NCI-H524 (cell line): ENCODE measurements around the gene C12orf75.
"Not testable (repeated sequence)": the region's sequence is repeated elsewhere in the genome, so short reads cannot be mapped to it uniquely, and the experiment has no call there.

Experiments used
- DNase-seq, 2 experiments: peaks; one replicate each; lab custom pipeline; 2025; lab: John Stamatoyannopoulos, UW

C12orf75 gene

GRCh38 chr12:105330283-105330930 is at the start of gene C12orf75:
Gene C12orf75, plus strand, starts transcription at chr12:105330691. Its CDS starts 201 bp downstream, at chr12:105330892.
- DNase-seq, result peak; percentile 72 to 79

DNA sequence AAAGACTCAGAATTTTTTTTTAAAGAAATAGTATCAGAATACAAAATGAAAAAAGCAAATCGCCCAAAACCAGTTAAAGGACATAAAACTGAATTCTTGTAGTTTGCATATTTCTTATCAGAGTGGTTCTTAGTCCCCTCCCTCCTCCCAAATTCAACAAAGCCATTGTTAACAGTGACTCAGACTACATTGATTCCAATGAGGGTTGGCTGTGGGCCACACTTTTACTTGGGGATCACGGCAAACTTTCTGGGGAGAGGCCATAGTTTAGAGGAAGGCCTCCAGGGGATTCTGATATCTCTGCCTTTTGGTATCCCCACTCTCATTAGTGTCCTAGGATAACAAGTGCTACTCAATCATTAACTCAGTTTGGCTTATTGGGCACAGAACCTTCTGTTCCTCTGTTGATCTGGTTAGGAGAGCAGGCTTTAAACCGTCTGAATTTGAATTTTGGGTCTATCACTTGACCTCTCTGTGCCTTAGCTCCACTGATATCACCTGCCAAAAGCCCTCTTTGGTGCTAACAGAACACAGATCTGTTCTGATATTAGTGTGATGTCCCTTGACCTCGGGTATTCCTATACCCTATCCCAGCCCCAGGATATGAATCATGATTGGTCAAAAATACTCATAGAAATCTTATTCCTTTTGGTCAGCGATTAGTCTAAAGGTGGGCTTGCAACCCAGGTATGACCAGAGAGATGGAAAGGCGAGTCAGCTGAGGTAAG is 49.4 kb upstream of the C12orf75 start:
- DNase-seq, result no peak

DNA sequence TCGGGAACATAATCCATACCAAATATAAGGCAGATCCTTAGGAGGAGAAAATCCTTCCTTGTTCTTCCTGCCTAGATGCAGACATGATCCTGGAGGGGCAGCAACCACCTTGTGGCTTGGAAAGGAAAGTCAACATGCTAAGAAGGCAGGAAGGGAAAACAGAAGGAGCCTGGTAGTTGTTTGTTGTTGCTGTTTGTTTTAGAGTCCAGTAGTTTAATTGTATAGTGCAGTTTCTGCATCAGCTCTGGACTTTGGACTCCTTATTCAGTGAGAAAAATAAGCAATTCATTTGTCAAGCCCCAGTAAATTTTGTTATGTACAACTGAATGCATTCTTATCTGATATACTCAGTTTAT is 48.8 kb upstream of the C12orf75 start:
- no peak for DNase-seq

- DNase-seq, result no peak
Observed at GRCh38 chr12:105285378-105285777, 45.1 kb upstream of the C12orf75 start.

GRCh38 chr12:105287408-105287807 is 43.1 kb upstream of the C12orf75 start:
- no peak for DNase-seq

DNA sequence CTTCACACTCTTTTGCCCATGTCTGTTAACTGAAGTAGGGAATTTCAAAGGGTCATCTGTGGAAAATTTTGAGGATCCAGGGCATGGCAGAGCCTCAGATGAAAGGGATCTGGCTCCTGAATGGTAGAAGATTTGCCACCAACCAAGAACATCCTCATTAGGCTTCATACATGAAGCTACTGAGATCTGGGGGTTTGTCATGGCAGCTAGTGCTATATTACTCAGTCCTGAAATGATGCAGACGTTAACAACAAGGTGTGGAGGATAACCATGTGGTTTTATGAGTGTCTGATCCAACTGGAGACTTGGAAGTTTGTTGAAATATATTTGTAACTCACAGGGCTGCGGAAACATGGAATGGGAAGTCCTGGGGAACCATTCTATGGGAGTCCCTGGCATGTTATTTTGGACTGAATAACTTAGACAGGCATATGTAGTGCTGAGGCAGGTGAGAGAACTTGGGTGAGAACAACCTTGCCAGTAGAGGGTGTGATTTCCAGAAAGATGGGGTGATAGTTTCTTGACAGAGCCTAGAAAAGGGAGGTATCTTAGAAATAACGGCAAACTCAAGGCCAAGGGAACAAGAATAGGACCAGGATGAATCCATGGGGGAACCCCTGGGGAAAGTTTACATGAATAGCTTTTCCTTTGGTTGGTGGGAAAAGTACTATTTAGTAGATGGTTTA is 42.0 kb upstream of the C12orf75 start:
- no peak for DNase-seq

DNA sequence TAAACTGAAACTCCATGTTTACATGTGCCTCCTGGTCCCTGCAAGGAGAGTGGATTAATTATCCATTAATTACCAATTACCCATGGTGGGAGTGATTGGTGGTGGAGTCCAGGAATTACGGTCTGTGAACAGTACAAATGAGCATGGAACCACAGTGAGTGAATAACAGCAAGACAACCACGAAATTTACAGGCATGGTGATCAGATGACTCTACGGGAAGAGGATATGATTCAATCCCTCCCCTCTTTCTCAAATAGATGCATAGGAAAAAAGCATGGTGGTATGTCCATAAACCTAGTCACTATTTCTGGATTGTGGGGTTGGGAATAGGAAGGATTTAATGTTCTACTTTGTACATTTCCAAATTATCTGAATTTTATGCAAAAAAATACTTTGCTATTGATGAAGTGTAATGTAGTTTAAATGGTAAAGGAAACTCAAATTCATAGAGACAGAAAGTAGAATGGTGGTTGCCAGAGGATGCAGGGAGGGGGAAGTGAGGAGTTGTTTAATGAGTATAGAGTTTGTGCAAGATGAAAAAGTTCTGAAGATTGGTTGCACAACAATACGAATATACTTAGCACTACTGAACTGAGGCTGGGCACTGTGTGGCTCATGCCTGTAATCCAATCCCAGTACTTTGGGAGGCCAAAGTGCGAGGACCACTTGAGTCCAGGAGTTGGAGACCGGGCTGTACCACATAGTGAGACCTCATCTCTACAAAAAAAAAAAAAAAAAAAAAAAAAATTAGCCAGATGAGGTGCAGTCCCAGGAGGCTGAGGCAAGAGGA is 41.2 kb upstream of the C12orf75 start:
- DNase-seq, result no peak

GRCh38 chr12:105291531-105291930 is 39.0 kb upstream of the C12orf75 start:
- no peak for DNase-seq

DNA sequence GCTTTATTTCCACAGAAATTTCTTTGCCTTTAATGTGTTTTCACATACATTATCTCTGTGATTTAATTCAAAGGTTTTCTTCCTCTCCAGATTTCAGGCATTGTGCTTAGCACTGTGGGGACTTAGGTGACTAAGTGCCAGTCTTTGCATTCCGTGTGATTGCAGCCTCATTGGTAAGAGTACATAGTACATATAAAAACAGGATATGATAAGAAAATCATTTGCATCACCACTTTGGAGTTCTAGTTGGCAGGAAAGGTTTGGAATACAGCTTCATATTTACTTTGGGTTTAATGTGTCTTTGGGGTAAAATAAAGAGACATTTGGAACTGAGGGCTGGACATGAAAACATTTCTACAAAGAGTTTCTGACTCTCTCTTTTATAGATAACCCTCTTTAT is 37.8 kb upstream of the C12orf75 start:
- DNase-seq, result no peak

DNA sequence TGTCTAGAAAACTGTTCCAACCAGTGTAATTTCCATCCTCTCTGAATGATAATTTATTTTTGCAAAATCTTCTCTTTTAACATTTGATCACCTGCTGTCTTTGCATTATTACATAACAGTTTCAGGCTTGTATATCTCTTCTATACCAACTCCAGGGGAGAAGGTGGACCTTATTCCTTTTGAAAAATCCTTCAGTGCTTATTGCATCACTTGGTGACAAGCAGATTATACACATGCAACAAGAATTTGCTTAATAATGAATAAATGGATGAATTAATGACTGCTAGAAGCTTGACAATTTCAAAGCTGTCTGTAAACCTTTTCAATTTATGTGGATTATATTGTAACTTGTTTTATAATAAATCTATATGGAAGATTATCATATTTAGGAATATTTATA is 37.3 kb upstream of the C12orf75 start:
- DNase-seq, result no peak

DNA sequence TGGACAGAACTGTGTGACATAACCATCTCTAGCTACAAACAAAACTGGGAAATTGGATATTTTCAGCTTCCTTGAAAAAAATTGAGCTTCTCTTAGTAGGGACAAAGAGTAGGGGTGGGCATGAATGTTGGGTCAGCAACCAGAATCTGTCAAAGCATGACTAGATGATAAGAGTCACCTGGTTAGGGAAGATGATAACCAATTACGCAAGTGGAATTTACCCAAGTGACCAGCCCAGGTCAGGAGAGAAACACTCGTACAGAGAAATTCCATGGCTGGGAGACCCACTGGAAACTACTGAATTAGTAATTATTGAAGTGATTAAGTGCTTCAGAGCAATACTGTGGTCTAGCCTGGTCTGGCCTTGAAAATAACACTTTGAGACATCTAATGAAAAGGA is 36.3 kb upstream of the C12orf75 start:
- DNase-seq, result no peak

DNA sequence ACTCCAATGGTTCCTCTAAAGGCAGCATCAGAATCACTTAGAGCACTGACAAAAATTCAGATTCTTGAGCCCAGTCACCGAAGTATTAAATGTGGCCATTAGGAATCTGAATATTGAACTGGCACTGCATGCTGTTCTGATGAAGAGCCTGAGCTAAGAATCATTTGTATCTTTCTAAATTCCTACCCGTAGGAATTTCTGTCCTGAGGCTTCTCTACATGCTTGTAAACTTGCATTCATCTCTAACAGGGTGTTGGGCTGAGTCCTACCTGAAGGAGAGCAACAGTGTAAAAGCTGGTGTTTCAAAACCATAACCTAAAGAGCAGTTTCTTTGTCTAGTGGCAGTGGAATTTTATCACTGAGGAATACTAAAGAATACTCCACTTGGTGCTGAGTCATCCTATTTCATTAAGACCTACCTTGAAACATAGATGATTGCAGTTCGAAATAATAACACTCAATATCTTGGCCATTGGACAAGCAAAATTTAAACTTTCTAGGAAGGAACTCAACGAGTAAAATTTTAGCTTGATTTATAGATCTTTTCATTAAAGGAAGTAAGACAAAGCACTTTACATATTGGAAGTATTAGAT is 35.5 kb upstream of the C12orf75 start:
- DNase-seq, result no peak

- DNase-seq, result no peak
Observed at GRCh38 chr12:105296116-105297089, 34.1 kb upstream of the C12orf75 start.

DNA sequence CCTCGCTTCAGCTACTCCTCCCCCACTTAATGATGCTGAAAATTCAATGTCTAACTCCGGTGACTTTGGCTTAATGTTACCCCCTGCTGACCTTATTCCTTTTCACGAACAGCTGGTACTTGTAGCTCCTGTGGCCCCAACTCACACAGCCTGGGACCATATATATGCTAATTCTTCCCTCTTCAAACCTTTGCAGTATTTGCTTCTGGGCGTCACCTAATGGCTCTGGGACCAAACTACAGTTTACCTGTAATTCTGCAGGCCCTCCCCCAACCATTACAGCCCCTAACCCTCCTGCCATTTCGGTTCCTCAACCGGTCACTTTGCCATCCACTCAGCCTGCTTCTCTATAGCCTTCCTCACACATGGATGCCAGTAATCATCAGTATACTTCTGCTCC is 29.6 kb upstream of the C12orf75 start:
- DNase-seq, result peak in 1 of 2 experiments; percentile 35

DNA sequence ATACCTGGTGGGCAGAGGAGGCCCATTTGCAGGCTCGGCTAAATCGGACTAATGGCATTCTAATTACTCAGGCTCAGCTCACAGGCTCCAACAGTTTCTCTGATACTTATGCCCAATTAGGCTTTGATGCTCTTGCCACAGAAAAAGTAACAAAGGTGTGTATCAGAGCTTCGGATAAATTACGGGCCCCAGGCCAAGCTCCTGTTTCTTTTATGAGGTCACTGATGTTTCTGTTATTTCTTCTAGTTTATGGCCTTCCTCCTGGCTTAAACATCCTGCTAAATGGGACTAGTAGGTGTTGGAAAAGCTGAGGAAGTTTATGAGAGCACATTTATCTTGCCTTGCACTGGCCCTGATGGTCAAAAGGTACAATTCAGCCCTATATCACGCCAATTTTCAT is 28.8 kb upstream of the C12orf75 start:
- DNase-seq, result no peak

DNA sequence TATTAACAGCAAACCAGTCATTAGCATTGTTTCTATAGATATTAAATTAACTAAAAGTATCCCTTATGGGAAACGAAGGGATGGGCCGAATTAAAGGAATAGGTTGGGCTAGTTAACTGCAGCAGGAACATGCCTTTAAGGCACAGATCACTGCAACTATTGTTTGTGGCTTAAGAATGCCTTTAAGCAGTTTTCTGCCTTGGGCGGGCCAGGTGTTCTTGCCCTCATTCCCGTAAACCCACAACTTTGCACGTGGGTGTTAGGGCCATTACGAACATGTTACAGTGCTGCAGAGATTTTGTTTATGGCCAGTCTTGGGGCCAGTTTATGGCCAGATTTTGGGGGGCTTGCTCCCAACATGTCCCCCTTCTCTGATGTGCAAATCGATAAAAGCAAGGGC is 27.5 kb upstream of the C12orf75 start:
- not testable (repeated sequence) for DNase-seq

DNA sequence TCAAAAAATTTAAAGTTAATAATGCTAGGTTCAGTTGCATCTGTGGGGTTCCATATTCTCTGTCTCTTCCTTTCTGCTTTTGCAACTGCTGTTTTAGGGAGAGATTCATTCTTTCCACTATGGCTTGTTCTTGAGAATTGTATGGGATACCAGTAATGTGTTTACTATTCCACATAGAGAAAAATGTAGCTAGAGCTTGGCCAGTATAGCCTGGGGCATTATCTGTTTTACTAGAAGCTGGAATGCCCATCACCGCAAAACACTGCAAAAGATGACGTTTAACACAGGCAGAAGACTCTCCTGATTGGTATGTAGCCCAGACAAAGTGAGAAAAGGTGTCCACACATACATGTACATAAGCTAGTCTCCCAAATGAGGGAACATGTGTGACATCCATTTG is 25.9 kb upstream of the C12orf75 start:
- DNase-seq, result not testable (repeated sequence)

DNA sequence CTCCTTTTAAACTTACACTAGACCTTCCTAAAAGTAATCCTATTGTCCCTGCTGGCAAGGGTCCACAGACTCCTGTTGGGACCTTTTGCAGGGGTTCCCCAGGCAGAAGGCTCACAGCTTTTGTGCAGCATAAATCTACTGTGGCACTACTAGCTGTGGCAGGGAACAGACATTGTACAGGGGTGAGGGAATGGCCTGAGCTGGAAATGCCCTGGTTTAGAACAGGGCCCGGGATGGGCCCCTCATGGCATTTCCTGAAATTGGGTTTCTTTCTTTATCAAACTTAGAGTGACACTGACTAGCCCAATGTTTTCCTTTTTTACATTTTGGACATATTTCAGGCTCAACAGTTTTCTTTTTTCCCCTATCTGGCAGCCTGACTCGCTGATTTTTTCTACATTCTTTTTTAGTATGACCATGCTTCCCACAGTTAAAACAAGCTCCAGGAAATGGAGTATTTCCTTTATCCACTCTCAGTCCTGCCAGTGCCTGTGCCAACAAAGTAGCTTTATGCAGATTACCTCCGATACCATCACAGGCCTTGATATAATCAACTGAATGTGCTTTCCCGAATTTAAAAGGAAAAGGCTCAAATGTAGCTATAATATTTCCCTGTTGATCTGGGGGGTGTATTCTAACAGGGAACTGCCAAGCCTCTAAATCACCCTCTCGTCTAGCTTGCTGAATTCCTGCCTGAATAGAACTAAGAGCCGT is 22.7 kb upstream of the C12orf75 start:
- not testable (repeated sequence) for DNase-seq

GRCh38 chr12:105308839-105309238 is 21.7 kb upstream of the C12orf75 start:
- DNase-seq, result not testable (repeated sequence)

GRCh38 chr12:105309384-105309783 is 21.1 kb upstream of the C12orf75 start:
- DNase-seq, result not testable (repeated sequence)
